WTC11 (cell line): ENCODE results near the gene ITPR2.

Source experiments
- CDX4 ChIP-seq: fragments of 250-450 bp; sonication (Bioruptor Pico); IDR thresholded peaks from 2 replicates; pipeline ENCODE4 v1.9.0; 2021; ENCODE audit warnings: moderate library complexity, mild to moderate bottlenecking, inconsistent platforms, borderline replicate concordance
- CTCF ChIP-seq: fragments of 200-600 bp; IDR thresholded peaks from 2 replicates; pipeline ENCODE4 v1.8.0; 2022; ENCODE audit warnings: antibody characterized with exemption
- GABPB1 ChIP-seq: sonication (generic); formaldehyde crosslinking; IDR thresholded peaks from 2 replicates; pipeline ENCODE4 v1.8.1; 2023; ENCODE audit warnings: mild to moderate bottlenecking, missing genetic modification reagents

- no peak for TF ChIP-seq GABPB1 (CRISPR knock-in tag)
- no peak for TF ChIP-seq CTCF
- no peak for TF ChIP-seq CDX4
Observed at GRCh38 chr12:26767865-26768264, 65.1 kb downstream of the ITPR2 start.
